Psoas muscle (tissue), 8 donors: ENCODE results near the gene PLB1. TPM values are rescaled to one million over a fixed set of nuclear protein-coding genes. Genes with fewer than 3 reads are reported as not detected.

Source experiments
- ATAC-seq, 4 donors: fragments of 200-7000 bp; cut with Tn5 transposase; one replicate each; pipeline ENCODE4 v1.9.1; 2020; ENCODE audit warnings: moderate library complexity in 3 of 4, mild to moderate bottlenecking in 2 of 4
- DNase-seq, 2 donors: peaks; one replicate each; pipeline ENCODE4 v3.0.0-alpha.2; 2020
- H3K27ac ChIP-seq: fragments of 200-600 bp; one replicate; pipeline ENCODE4 v1.8.0; 2022
- H3K27me3 ChIP-seq, 3 donors: fragments of 200-600 bp in 1 of 3; one replicate each; pipeline versions ENCODE4 v1.6.1 to v1.8.0; 2013 to 2022; ENCODE audit warnings: low read length in 2 of 3, mild to moderate bottlenecking in 2 of 3, moderate library complexity in 1 of 3; ENCODE audit not compliant: insufficient read depth in 3 of 3
- H3K36me3 ChIP-seq, 2 donors: fragments of 200-600 bp in 1 of 2; one replicate each; pipeline versions ENCODE4 v1.6.1 to v1.8.0; 2013 to 2022; ENCODE audit warnings: low read depth in 1 of 2, mild to moderate bottlenecking in 1 of 2, moderate library complexity in 1 of 2; ENCODE audit not compliant: insufficient read depth in 1 of 2
- H3K4me1 ChIP-seq: fragments of 200-600 bp; one replicate; pipeline ENCODE4 v1.8.0; 2022
- H3K4me3 ChIP-seq: fragments of 200-600 bp; one replicate; pipeline ENCODE4 v1.8.0; 2022; ENCODE audit warnings: mild to moderate bottlenecking
- H3K9me3 ChIP-seq: fragments of 200-600 bp; one replicate; pipeline ENCODE4 v1.8.0; 2022
- WGBS, 3 donors: extraction: QIAGEN DNeasy Blood & Tissue Kit; methylation state at CpG; one replicate each; pipeline versions ENCODE4 v1.1.6 to v1.1.7; 2013; 5-methylcytosine and 5-hydroxymethylcytosine counted together
- intact Hi-C, 2 donors: fragments of 100-400 bp; cut with DNase I; formaldehyde crosslinking; loops; one replicate each; pipeline versions ENCODE4 v1.11.0 to v1.14.2; 2022
- polyA plus RNA-seq, 3 donors: library from polyadenylated mRNA; stranded (reverse); fragments of 200-250 nt; gene quantifications; one replicate each; pipeline ENCODE4 v1.2.3, GENCODE V29; 2013
- total RNA-seq, 4 donors: library from RNA; stranded (reverse); fragmentation: NEBNext Ultra II Directional in 2 of 4; extraction: Animal tissue kit (Norgen Biotek cat#: 25700) in 2 of 4; gene quantifications; one replicate each; pipeline versions ENCODE4 v1.2.1 to v1.2.4, GENCODE V29; 2021 to 2023
- TF ChIP-seq, protein P1 (sequence below): fragments of 200-600 bp; IDR thresholded peaks from one replicate; pipeline ENCODE4 v1.8.0; 2022; ENCODE audit warnings: antibody characterized with exemption
- donor health status: healthy with polysubstance abuse.
- donor health status: DM: no; HTN: no; CAD: no; lungs with moderate emphysema.
- donor health status: Bipolar disorder and iron deficiency.
- donor health status: healthy.
- donor health status: DM: yes; HTN: yes; CAD: no.
- donor health status: DM: no; HTN: no; CAD: no.
- donor health status: DM: no; HTN: no; CAD: no.
- donor health status: DM: yes; HTN: yes; CAD: no.

Gene PLB1
- total and polyA plus RNA-seq, 7 donors = 0.63 to 4.9 (median 1.7) TPM

DNA sequence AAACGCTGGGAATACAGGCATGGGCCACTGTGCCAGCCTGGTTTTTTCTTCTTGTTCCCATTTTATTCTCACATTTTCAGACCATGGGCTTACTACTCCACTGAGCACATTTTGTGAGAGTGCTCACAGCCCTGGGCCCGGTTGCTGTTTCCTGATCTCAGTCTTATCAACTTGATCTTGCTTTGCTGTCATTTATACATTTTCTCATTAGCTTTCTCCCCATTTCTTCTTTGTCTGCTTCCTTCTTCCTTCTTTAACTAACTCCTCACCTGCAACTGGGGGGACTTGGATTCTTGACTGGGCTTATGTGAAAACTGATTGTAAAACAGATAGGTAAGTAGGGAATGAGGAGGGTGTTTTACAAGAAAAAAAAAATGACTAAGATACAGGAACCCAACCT, 117.3 kb downstream of the PLB1 start:
- H3K9me3 ChIP-seq = no peaks in the 10 kb centered on the region
- ATAC-seq (no peak), DNase-seq (no peak)
- no peaks in the 10 kb centered on the region for H3K27me3 ChIP-seq
- TF ChIP-seq, protein P1, sequence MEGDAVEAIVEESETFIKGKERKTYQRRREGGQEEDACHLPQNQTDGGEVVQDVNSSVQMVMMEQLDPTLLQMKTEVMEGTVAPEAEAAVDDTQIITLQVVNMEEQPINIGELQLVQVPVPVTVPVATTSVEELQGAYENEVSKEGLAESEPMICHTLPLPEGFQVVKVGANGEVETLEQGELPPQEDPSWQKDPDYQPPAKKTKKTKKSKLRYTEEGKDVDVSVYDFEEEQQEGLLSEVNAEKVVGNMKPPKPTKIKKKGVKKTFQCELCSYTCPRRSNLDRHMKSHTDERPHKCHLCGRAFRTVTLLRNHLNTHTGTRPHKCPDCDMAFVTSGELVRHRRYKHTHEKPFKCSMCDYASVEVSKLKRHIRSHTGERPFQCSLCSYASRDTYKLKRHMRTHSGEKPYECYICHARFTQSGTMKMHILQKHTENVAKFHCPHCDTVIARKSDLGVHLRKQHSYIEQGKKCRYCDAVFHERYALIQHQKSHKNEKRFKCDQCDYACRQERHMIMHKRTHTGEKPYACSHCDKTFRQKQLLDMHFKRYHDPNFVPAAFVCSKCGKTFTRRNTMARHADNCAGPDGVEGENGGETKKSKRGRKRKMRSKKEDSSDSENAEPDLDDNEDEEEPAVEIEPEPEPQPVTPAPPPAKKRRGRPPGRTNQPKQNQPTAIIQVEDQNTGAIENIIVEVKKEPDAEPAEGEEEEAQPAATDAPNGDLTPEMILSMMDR = no peak
- H3K36me3 ChIP-seq = no peaks in the 10 kb centered on the region
- peaks cover 50% of the 10 kb centered on the region for H3K4me1 ChIP-seq
- WGBS, 3 donors = 59 to 69% (median 64%) methylated on average over 2 of the region's 2 CpGs
- no peak overlapping the region for H3K4me3 ChIP-seq
- H3K27ac ChIP-seq = peak overlapping the region; percentile 84
- intact Hi-C loops = loop anchor here in 1 of 2 donors (5.0 kb wide), 1 partner anchor 139 kb away; the partner anchor contains the start of gene PPP1CB

DNA sequence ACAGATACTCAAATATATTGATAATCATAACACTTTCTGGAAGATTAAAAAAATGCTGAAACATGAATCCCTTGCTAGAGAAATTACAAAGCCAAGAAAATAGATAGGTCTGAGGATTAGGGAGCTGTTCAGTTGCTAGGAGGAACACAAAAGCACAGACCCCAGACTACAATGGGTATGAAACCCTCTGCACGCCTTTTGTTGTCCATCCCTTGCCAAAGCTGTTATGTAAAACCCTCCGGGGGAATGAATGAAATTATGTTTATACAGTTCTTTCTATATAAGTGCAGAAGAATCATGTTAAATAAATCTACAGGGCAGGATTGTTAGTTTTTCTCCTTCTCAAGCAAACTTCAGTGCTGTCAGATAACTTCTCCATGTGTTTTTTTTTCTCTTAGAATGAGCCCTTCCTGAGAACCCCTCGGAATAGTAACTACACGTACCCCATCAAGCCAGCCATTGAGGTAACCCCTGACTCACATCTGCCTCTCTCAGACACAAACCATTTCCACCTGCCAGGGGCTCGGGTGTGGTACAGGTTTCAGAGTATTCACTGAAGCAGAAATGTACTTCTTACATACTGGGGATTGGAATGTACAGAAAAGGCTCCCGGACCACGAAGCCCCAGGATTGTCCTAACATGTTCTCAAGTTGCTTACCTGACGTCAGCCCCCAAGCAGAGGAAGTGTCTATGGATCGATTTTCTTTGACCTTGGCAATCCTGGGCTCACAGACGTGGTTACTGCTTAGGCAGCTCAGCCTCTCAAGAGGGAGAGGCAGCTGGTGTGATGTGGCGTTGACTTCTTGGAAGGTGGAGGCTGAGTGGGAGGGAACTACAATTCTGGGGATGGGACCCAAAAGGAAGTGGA, 118.0 kb downstream of the PLB1 start:
- Histone ChIP-seq H3K36me3 (no peaks in the 10 kb centered on the region), H3K4me3 (no peak overlapping the region), H3K27me3 (no peaks in the 10 kb centered on the region), H3K4me1 (peaks cover 43% of the 10 kb centered on the region), H3K9me3 (no peaks in the 10 kb centered on the region), H3K27ac (peak overlapping the region; percentile 84)
- 29 to 38% (median 36%) methylated on average over 11 of the region's 11 CpGs for WGBS, 3 donors
- TF ChIP-seq, protein P1 = no peak
- intact Hi-C loops = loop anchor here in 1 of 2 donors (5.0 kb wide), 1 partner anchor 138 kb away; the partner anchor contains the start of gene PPP1CB
- ATAC-seq = peak; percentile 68 to 90 (median 75)
- no peak for DNase-seq

DNA sequence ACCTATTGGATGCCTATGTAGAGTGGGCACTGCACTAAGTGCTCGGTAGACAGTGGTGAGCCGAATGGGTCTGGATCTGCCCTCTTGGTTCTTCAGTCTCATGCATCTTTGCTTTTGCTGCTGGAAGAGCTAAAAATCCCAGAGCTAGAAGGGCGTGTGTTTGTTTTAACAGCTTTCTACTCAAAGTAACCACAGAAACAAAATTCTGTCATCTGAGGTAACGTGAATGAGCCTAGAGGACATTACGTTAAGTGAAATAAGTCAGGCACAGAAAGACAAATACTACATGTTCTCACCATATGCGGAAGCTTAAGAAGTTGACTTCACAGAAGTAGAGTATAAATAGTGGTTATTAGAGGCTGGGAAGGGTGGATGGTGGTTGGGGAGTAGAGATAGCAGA, 119.8 kb downstream of the PLB1 start:
- no peak overlapping the region for H3K4me3 ChIP-seq
- intact Hi-C loops = no loop called here
- ATAC-seq = no peak
- TF ChIP-seq, protein P1 = no peak
- H3K27me3 ChIP-seq = no peaks in the 10 kb centered on the region
- no peak for DNase-seq
- no peak overlapping the region for H3K27ac ChIP-seq
- no peaks in the 10 kb centered on the region for H3K36me3 ChIP-seq
- 89 to 95% (median 92%) methylated on average over 6 of the region's 6 CpGs for WGBS, 3 donors
- H3K4me1 ChIP-seq = peaks cover 37% of the 10 kb centered on the region
- H3K9me3 ChIP-seq = no peaks in the 10 kb centered on the region

DNA sequence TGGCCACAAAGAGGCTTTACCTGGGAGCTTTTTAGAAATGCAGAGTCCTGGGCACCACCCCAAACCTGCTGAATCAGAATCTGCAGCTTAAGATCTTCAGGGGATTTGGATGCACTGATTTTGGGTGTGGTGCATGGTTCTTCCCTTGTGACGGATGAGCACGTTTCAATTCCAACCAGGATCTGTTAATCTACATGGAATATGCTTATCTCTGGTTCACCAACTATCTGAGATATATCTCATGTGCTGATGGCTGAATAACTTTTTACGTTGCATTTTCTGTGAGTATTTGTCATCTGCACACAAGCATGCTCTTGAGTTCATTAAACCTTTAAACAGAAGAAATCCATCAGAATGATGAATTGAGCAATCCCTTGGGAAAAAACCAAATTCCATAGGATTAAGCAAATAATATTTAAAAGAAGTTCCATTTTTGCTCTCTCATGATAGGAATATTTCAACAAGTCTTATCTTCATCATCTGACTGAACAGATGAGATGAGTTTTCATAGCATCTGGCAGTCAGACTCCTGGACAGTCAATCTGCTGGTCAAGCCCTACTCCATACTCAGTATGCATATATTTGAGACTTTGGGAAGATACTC, 120.6 kb downstream of the PLB1 start:
- ATAC-seq (no peak), DNase-seq (no peak)
- WGBS, 3 donors = 67 to 81% (median 75%) methylated on average over 3 of the region's 3 CpGs
- Histone ChIP-seq H3K9me3 (no peaks in the 10 kb centered on the region), H3K27me3 (no peaks in the 10 kb centered on the region), H3K4me3 (no peak overlapping the region), H3K27ac (no peak overlapping the region), H3K4me1 (peaks cover 36% of the 10 kb centered on the region), H3K36me3 (no peaks in the 10 kb centered on the region)
- TF ChIP-seq, protein P1 = no peak
- intact Hi-C loops = no loop called here
